Measurements from ENCODE around the gene UCHL3. TPM values are rescaled to one million over a fixed set of nuclear protein-coding genes. Genes with fewer than 3 reads are reported as not detected.

Gene UCHL3
- total and polyA plus RNA-seq, 9 of the 15 experiments (the other 6 are each of a cell fraction or from before 2014, with no cell fraction given): 42.2 to 112 (median 85.4) TPM

DNA sequence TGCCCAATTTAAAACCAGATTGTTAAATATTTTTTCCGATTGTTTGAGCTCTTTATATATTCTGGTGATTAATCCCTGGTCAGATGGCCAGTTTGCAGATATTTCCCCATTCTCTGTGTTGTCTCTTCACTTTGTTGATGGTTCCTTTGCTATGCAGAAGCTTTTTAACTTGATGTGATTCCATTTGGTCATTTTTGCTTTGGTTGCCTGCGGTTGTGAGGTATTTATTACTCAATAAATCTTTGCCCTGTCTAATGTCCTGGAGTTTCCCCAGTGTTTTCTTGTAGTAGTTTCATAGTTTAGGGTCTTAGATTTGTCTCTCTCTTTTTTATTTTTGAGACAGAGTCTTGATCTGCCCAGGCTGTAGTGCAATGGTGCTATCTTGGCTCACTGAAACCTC lies 62.8 kb downstream of the UCHL3 start (continued):
- TF ChIP-seq, protein P1, sequence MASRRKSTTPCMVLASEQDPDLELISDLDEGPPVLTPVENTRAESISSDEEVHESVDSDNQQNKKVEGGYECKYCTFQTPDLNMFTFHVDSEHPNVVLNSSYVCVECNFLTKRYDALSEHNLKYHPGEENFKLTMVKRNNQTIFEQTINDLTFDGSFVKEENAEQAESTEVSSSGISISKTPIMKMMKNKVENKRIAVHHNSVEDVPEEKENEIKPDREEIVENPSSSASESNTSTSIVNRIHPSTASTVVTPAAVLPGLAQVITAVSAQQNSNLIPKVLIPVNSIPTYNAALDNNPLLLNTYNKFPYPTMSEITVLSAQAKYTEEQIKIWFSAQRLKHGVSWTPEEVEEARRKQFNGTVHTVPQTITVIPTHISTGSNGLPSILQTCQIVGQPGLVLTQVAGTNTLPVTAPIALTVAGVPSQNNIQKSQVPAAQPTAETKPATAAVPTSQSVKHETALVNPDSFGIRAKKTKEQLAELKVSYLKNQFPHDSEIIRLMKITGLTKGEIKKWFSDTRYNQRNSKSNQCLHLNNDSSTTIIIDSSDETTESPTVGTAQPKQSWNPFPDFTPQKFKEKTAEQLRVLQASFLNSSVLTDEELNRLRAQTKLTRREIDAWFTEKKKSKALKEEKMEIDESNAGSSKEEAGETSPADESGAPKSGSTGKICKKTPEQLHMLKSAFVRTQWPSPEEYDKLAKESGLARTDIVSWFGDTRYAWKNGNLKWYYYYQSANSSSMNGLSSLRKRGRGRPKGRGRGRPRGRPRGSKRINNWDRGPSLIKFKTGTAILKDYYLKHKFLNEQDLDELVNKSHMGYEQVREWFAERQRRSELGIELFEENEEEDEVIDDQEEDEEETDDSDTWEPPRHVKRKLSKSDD (conservative IDR thresholded peaks at IDR 0.05; ENCODE audit: low read length): no peak
- TF ChIP-seq FOXJ2 (tag; IDR thresholded peaks at IDR 0.05): no peak
- no peak for TF ChIP-seq SMARCB1 (IDR thresholded peaks at IDR 0.05; ENCODE audit: insufficient read length, low read depth)
- TF ChIP-seq ZNF584 (CRISPR knock-in tag; IDR thresholded peaks at IDR 0.05; ENCODE audit: low read depth): no peak
- TF ChIP-seq ARID2 (IDR thresholded peaks at IDR 0.05): no peak
- TF ChIP-seq, protein P2, sequence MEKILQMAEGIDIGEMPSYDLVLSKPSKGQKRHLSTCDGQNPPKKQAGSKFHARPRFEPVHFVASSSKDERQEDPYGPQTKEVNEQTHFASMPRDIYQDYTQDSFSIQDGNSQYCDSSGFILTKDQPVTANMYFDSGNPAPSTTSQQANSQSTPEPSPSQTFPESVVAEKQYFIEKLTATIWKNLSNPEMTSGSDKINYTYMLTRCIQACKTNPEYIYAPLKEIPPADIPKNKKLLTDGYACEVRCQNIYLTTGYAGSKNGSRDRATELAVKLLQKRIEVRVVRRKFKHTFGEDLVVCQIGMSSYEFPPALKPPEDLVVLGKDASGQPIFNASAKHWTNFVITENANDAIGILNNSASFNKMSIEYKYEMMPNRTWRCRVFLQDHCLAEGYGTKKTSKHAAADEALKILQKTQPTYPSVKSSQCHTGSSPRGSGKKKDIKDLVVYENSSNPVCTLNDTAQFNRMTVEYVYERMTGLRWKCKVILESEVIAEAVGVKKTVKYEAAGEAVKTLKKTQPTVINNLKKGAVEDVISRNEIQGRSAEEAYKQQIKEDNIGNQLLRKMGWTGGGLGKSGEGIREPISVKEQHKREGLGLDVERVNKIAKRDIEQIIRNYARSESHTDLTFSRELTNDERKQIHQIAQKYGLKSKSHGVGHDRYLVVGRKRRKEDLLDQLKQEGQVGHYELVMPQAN (IDR thresholded peaks at IDR 0.05; ENCODE audit: borderline replicate concordance): no peak
- no peak for TF ChIP-seq HCFC1 (IDR thresholded peaks at IDR 0.05; ENCODE audit: low read depth, low read length)

DNA sequence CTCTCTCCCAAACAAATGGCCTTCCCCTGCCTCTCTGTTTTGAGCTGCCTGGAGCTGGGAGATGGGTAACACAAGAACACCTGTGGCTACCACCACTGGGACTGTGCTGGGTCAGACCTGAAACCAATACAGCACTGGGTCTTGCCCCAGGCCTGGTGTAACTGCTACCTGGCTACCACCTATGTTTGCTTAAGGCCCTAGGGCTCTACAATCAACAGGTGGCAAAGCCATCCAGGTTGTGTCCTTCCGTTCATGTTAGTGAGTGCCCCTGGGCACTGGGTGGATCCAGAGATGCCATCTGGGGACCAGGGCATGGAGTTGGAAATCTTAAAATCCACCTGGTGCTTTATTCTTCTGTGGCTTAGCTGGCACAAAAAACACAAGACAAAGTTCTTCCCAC lies 67.6 kb downstream of the UCHL3 start:
- no TSS peak for BruUV-seq (replicated peaks)
- intact Hi-C loops (cut with micrococcal nuclease): no loop called here
- no peaks in the 10 kb centered on the region for H3K9me1 ChIP-seq (ENCODE audit: control insufficient read depth, insufficient read depth, low read length)
- no peaks in the 10 kb centered on the region for H3K79me2 ChIP-seq (ENCODE audit: control insufficient read depth, insufficient read depth, low read length)
- no peak for DNase-seq (ENCODE audit: extremely low read depth in 1 of 4, low spot score in 3 of 4)
- ATAC-seq: no peak
- H3K27ac ChIP-seq (ENCODE audit: extremely low read depth, low read depth, low read length): no peak overlapping the region
- no peak overlapping the region for H3K9ac ChIP-seq (ENCODE audit: insufficient read depth in 1 of 2, low read depth in 2 of 2, low read length in 2 of 2)
- no peak overlapping the region for H3K4me3 ChIP-seq
- in situ Hi-C loops (cut with MboI): no loop called here
- ChIA-PET POLR2A (no interaction called here), CTCF (ENCODE audit: low intra/inter-chr PET ratio) (no interaction called here)
- no peaks in the 10 kb centered on the region for H4K20me1 ChIP-seq (replicated peaks; ENCODE audit: control insufficient read depth, insufficient read depth, low read length)
- no peaks in the 10 kb centered on the region for H3K9me3 ChIP-seq (replicated peaks; ENCODE audit: control insufficient read depth, insufficient read depth, low read depth, low read length)
- no peaks in the 10 kb centered on the region for H3K4me1 ChIP-seq (replicated peaks in 1 of 2; ENCODE audit: control insufficient read depth in 2 of 2, insufficient read depth in 2 of 2, low read length in 2 of 2)
- 100% methylated on average over 1 of the region's 1 CpG for WGBS (ENCODE audit: insufficient coverage, low coverage, missing lambda C conversion rate)
- H3K27me3 ChIP-seq (ENCODE audit: control insufficient read depth in 2 of 2, insufficient read depth in 2 of 2, low read length in 2 of 2): no peaks in the 10 kb centered on the region
- no peak overlapping the region for H3K4me2 ChIP-seq (ENCODE audit: insufficient read depth, low read length)
- no peak overlapping the region for H2AFZ ChIP-seq (ENCODE audit: low read depth, low read length)
- no peaks in the 10 kb centered on the region for H3K36me3 ChIP-seq (ENCODE audit: control insufficient read depth, insufficient read depth, low read length)
- FAIRE-seq: no peak
- TF ChIP-seq TCF7L2 (IDR thresholded peaks at IDR 0.05; ENCODE audit: low read depth, low read length): no peak
- no peak for TF ChIP-seq RBM25 (IDR thresholded peaks at IDR 0.05; ENCODE audit: low read depth, low read length, severe bottlenecking)
- no peak for TF ChIP-seq RFX1 (IDR thresholded peaks at IDR 0.05)
- no peak for TF ChIP-seq ZNF253 (CRISPR knock-in tag; conservative IDR thresholded peaks at IDR 0.05)
- TF ChIP-seq SMAD4 (CRISPR knock-in tag; conservative IDR thresholded peaks at IDR 0.05): no peak
- no peak for TF ChIP-seq TCFL5 (CRISPR knock-in tag; conservative IDR thresholded peaks at IDR 0.05)
- no peak for TF ChIP-seq ZBTB7A (IDR thresholded peaks at IDR 0.05; ENCODE audit: borderline replicate concordance, control insufficient read depth, low read depth, low read length)
- TF ChIP-seq ELF4 (CRISPR knock-in tag; IDR thresholded peaks at IDR 0.05): no peak
- TF ChIP-seq ZKSCAN8 (CRISPR knock-in tag; IDR thresholded peaks at IDR 0.05): no peak
- TF ChIP-seq ZBED1 (IDR thresholded peaks at IDR 0.05): no peak
- TF ChIP-seq SNRNP70 (optimal IDR thresholded peaks at IDR 0.05; ENCODE audit: low read depth, low read length): no peak

All from K562 (cell line).